GM21723 (cell line): ENCODE data around the gene FAM229B.
"Not testable (repeated sequence)": the region's sequence is repeated elsewhere in the genome, so short reads cannot be mapped to it uniquely, and the experiment has no call there.

ENCODE experiments used
- ATAC-seq: cut with Tn5 transposase; IDR thresholded peaks from one replicate; pipeline ENCODE4 v1.9.1; 2021; ENCODE audit warnings: mild to moderate bottlenecking, moderate library complexity; ENCODE audit not compliant: unreplicated experiment

Gene FAM229B

GRCh38 chr6:112062966-112063365 is 24.4 kb upstream of the FAM229B start:
- ATAC-seq: no peak

DNA sequence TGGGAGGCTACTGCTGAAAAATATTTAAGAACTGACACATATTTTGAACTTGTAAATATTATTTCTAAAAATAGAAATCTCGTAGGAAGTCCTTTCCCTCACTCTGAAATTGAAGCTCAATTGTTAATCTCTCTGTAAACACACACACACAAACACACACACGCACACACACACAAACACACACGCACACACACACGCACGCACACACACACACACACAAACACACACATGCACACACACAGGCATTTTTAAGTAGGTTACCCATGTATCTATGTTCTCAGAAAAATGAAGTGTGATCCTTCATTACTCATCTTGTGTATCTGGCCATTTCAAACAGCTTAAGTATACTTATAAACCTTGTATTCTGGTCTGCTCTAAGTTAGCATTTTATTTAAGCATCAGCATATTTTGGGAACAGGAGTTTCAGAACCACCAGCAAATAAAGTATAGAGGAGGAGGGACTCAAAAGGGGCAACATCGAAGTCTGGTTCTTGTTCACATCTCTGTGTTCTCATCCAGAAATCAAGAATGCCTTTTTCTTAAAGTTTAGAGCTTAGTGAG is 21.9 kb upstream of the FAM229B start:
- ATAC-seq: no peak

DNA sequence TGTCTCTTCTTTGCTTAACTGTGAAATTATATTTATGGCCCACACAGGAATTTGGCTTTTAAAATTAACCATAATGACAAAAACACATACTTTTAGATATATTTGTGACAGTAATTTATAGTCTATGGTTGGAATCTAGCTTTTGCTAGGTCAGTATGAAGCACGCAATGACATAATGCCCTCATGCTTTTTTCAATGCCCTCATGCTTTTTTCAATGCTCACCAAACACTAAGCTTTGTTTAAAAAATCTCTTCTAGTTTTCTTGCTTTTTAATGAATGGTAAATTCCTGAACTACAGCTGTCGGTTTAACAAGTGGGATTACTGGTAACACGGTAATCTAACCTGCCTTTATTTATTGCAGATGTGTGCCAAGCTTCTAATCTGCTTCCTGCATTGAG is 20.8 kb upstream of the FAM229B start:
- ATAC-seq: no peak

GRCh38 chr6:112081569-112081968 is 5.8 kb upstream of the FAM229B start:
- ATAC-seq: no peak

GRCh38 chr6:112085286-112086065 is 1.9 kb upstream of the FAM229B start:
- no peak for ATAC-seq

DNA sequence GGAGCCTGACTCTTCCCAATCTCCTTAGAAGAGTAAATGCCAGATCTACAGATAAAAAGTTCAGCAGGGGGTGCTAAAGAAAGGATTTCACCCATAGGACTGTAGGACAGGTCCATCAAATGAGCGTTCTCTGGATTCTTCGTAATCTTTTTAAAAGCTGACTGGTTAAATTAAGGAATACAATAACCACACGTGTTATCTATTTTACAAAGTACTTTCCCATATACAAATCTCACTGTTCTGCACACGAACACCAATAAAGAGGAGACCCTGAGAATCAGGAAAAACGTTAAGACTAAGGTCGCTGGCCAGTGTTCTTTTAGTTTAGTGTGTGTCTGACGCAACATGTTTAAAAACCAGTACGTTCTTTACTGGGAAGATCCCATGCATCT is 651 bp upstream of the FAM229B start:
- peak; percentile 46 for ATAC-seq

- no peak for ATAC-seq
Measured at GRCh38 chr6:112087916-112088315, 525 bp downstream of the FAM229B start.

DNA sequence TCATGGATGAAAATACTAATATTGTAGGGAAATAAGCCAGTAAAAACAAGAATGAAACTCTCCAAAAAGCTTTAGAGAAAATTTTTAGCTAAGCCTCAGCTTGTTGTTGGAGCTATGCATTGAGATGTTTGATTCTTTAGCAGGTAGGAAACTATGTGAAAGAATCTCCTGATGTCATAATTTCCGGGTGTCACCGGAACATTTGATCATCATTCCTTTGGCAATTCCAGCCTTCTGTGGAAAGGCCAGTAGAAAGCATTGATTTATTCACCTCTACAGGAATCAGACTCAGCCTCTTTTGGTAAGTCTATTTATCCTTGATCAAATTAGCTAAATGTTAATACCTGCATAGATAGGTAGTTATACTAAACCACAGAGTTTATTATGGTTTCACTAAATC is 9.5 kb downstream of the FAM229B start:
- ATAC-seq: no peak

DNA sequence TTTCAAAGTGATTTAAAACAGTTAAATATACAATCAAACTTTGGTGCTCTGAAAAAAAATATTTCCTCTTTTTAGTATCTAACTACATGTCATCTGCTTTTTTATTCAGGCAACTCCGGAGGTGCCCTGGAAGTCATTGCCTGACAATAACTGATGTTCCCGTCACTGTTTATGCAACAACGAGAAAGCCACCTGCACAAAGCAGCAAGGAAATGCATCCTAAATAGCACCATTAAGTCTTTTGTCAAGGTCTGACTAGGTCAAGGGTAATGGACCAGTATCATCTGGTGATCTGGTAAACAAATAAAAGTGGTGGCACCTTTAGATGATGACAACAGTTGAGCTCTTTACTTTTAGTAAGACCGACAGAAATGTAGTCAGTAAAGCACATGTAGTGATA is 13.2 kb downstream of the FAM229B start:
- no peak for ATAC-seq

DNA sequence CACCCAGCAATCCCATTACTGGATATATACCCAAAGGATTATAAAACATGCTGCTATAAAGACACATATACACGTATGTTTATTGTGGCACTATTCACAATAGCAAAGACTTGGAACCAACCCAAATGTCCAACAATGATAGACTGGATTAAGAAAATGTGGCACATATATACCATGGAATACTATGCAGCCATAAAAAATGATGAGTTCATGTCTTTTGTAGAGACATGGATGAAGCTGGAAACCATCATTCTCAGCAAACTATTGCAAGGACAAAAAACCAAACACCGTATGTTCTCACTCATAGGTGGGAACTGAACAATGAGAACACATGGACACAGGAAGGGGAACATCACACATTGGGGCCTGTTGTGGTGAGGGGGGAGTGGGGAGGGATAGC is 18.6 kb downstream of the FAM229B start:
- not testable (repeated sequence) for ATAC-seq

DNA sequence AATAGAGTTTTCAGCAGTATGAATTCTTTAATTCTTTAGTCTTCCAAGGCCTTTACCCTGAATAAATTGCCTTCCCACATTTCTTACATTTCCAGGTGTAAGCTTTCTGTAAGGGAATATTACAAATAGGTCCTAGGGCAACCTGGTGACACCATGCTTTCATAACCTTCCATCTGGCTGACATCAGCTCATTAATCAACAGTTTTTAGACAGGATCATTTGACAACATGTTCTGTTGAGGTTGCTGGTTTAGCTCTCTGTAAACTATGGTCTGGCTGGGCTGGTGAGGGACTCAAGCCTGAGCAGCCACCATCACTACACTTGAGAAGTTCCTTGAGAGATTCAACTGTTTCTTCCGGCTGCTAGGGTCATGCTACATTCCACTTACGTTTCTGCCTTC is 19.2 kb downstream of the FAM229B start:
- no peak for ATAC-seq

DNA sequence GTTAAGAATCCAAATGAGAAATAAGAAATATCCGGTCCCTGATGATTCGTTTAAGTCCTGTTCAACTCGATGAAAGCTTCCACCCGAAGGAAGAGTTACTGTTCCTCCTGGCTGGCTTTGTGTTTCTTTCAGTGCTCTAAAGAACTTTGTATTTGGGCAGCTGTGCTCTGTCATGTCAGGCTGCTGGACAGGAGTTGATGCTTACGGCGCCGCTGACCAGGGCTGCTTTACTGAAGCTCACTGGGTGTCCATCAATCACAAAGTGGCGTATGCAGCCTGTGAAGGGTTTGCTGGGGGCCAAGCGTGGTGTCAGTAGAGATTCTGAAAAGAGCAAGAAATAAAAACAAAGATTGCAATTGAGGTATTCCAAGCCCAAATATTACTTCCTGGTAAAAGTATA is 21.9 kb downstream of the FAM229B start:
- no peak for ATAC-seq

- no peak for ATAC-seq
Measured at GRCh38 chr6:112113431-112113830, 26.0 kb downstream of the FAM229B start.

- ATAC-seq: no peak
Measured at GRCh38 chr6:112113918-112114317, 26.5 kb downstream of the FAM229B start.

- no peak for ATAC-seq
Measured at GRCh38 chr6:112114577-112115223, 27.3 kb downstream of the FAM229B start.

- no peak for ATAC-seq
Measured at GRCh38 chr6:112116221-112116620, 28.8 kb downstream of the FAM229B start.

DNA sequence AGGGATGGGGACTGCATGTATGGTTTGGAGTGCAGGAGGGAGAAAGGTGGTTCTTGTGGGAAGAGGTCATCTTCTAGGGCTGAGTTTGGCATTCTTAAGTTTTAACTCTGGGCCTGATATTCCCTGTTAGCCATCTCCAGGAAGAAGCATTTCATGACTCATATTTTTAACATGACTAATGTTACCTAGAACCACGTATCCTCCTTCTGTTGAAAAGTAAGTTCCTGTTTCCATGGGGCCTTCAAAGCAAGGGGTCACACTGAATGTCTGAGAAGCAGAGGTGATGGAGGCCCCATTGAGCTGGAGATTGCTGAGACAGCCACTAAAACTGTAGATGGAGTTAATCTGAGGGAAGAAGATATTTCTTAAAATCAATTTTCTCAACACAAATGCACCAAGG is 30.2 kb downstream of the FAM229B start:
- no peak for ATAC-seq

GRCh38 chr6:112118034-112118433 is 30.6 kb downstream of the FAM229B start:
- ATAC-seq: no peak

DNA sequence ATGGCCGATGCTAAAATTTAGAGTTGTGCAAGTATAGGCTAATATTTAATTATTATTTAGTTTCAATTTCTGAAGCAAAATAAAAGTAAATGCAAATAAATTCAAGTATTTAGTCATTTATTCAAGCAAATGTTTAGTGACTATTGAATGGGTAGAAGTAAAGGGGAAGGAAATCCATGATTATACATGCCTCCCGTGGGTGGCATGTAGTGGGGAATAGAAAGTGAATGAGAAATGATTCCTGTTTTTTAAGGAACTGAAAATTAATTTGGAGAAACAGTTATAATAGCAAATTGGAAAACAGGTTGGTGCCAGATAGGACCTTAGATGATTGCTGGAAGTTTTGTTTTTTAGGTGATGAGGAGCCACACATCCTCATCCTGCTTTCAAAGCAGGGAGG is 35.4 kb downstream of the FAM229B start:
- ATAC-seq: no peak

DNA sequence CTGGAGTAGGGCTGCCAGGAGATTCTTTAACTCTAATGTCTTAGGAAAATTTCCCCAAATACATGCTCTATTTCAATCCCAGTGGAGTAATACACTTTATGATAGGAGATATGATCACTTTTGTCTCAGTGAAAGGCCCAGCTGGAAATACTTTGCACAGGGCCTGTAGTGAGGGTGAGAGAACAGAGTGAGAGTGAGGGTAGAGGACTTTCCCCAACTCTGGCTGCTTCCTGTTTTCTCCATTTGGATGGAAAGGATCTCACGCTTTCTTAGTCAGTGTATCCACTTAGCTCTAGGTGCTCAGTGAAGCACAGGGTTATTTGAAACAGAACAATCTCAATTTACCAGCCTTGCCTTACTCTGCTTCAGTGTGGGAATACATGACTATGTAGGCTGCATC is 36.6 kb downstream of the FAM229B start:
- no peak for ATAC-seq

DNA sequence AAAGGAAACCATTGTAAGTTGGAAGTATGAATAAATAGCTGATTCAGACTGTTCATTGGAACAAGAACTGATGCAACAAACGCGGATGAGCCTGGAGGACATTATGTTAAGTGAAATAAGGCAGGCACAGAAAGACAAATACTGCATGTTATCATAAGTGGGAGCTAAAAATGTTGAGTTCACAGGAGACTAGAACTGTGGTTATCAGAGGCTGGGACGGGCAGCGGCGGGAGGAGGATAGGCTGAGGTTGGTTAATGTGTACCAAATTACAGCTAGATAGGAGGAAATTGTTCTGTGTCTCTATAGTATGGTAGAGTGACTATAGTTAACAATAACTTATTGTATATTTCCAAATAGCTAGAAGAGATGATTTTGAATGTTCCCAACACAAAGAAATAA is 40.8 kb downstream of the FAM229B start:
- ATAC-seq: no peak

GRCh38 chr6:112130878-112131277 is 43.5 kb downstream of the FAM229B start:
- no peak for ATAC-seq
